Neural cell (in vitro differentiated cells): ENCODE results near the gene DOCK2. TPM values are rescaled to one million over a fixed set of nuclear protein-coding genes. Genes with fewer than 3 reads are reported as not detected.

Experiments used
- H2AFZ ChIP-seq: fragments of 200-600, 300-800 bp; sonication (generic), shearing (Covaris generic); 2 replicates; pipeline ENCODE4 v1.6.0; 2014; ENCODE audit warnings: low read depth, mild to moderate bottlenecking, antibody characterized with exemption, low read length, moderate library complexity
- H3F3A ChIP-seq: fragments of 200-600 bp; shearing (Covaris generic); 2 replicates; pipeline ENCODE4 v1.6.1; 2016; ENCODE audit warnings: mild to moderate bottlenecking, moderate library complexity, mixed read lengths, antibody characterized with exemption, low read length; ENCODE audit not compliant: insufficient read depth, poor library complexity, severe bottlenecking
- H3K27ac ChIP-seq: fragments of 200-600, 300-800 bp; sonication (generic), shearing (Covaris generic); 2 replicates; pipeline ENCODE4 v1.5.1; 2014; ENCODE audit warnings: mild to moderate bottlenecking, low read length, moderate library complexity
- H3K27me3 ChIP-seq: fragments of 300-800, 200-600 bp; sonication (generic), shearing (Covaris generic); 2 replicates; pipeline ENCODE4 v1.6.0; 2014; ENCODE audit warnings: mild to moderate bottlenecking, low read depth, low read length, moderate library complexity; ENCODE audit not compliant: insufficient read depth
- H3K36me3 ChIP-seq: fragments of 300-800, 200-600 bp; sonication (generic), shearing (Covaris generic); 2 replicates; pipeline ENCODE4 v1.5.1; 2014; ENCODE audit warnings: mild to moderate bottlenecking, antibody characterized with exemption, low read length, moderate library complexity; ENCODE audit not compliant: insufficient read depth
- H3K4me2 ChIP-seq: fragments of 300-800, 200-600 bp; sonication (generic), shearing (Covaris generic); 2 replicates; pipeline ENCODE4 v1.6.0; 2014; ENCODE audit warnings: mild to moderate bottlenecking, low read length
- H3K4me3 ChIP-seq: fragments of 300-800, 200-600 bp; sonication (generic), shearing (Covaris generic); 2 replicates; pipeline ENCODE4 v1.5.1; 2014; ENCODE audit warnings: mild to moderate bottlenecking, low read length, moderate library complexity
- H3K79me2 ChIP-seq: fragments of 200-600 bp; shearing (Covaris generic); replicated peaks from 2 replicates; pipeline ENCODE4 v1.6.0; 2014; ENCODE audit warnings: mild to moderate bottlenecking, low read length, moderate library complexity; ENCODE audit not compliant: insufficient read depth
- H3K9ac ChIP-seq: fragments of 300-800, 200-600 bp; sonication (generic), shearing (Covaris generic); 2 replicates; pipeline ENCODE4 v1.6.1; 2016; ENCODE audit warnings: mild to moderate bottlenecking, low read length, mixed read lengths
- H3K9me2 ChIP-seq: fragments of 200-600 bp; shearing (Covaris generic); 2 replicates; pipeline ENCODE4 v1.6.1; 2016; ENCODE audit warnings: mild to moderate bottlenecking, low read length, mixed read lengths; ENCODE audit not compliant: insufficient read depth
- H3K9me3 ChIP-seq: fragments of 200-600, 300-800 bp; sonication (generic), shearing (Covaris generic); 2 replicates; pipeline ENCODE4 v1.6.1; 2016; ENCODE audit warnings: mild to moderate bottlenecking, mixed run types, low read length, moderate library complexity, mixed read lengths
- H4K20me1 ChIP-seq: fragments of 200-600 bp; shearing (Covaris generic); 2 replicates; pipeline ENCODE4 v1.6.1; 2016; ENCODE audit warnings: mild to moderate bottlenecking, mixed run types; ENCODE audit not compliant: insufficient read depth
- EP300 ChIP-seq: fragments of 450-650 bp; conservative IDR thresholded peaks from 2 replicates; pipeline ENCODE4 v1.6.1; 2014; ENCODE audit warnings: antibody characterized with exemption, mild to moderate bottlenecking, moderate library complexity; ENCODE audit not compliant: poor library complexity, severe bottlenecking
- EZH2 ChIP-seq: fragments of 200-600, 300-800 bp; shearing (Covaris generic), sonication (generic); IDR thresholded peaks from 2 replicates; pipeline ENCODE4 v1.6.1; 2014; ENCODE audit warnings: antibody characterized with exemption, low read length, borderline replicate concordance, mild to moderate bottlenecking; ENCODE audit not compliant: insufficient read depth, poor library complexity, severe bottlenecking
- MXI1 ChIP-seq: fragments of 450-650 bp; conservative IDR thresholded peaks from 2 replicates; pipeline ENCODE4 v1.6.1; 2014; ENCODE audit warnings: antibody characterized with exemption, mild to moderate bottlenecking; ENCODE audit not compliant: poor library complexity, severe bottlenecking
- POLR2AphosphoS5 ChIP-seq: IDR thresholded peaks from 2 replicates; pipeline ENCODE4 v1.6.1; 2012
- RAD21 ChIP-seq: fragments of 450-650 bp; conservative IDR thresholded peaks from 2 replicates; pipeline ENCODE4 v1.6.1; 2014; ENCODE audit warnings: antibody characterized with exemption, mild to moderate bottlenecking, moderate library complexity
- SMC3 ChIP-seq: fragments of 450-650 bp; conservative IDR thresholded peaks from 2 replicates; pipeline ENCODE4 v1.6.1; 2014; ENCODE audit warnings: antibody characterized with exemption, mild to moderate bottlenecking, moderate library complexity; ENCODE audit not compliant: poor library complexity
- TAF1 ChIP-seq: IDR thresholded peaks from 2 replicates; pipeline ENCODE4 v1.6.1; 2012; ENCODE audit warnings: low read depth
- polyA plus RNA-seq: library from polyadenylated mRNA; depleted of rRNA; stranded (reverse); fragments of >200 nt; gene quantifications from 2 replicates; pipeline ENCODE4 v1.2.3, GENCODE V29; 2014
- TF ChIP-seq, protein P1 (sequence below): fragments of 450-650 bp; IDR thresholded peaks from 2 replicates; pipeline ENCODE4 v1.5.1; 2014; ENCODE audit warnings: antibody characterized with exemption, mild to moderate bottlenecking, moderate library complexity; ENCODE audit not compliant: poor library complexity, severe bottlenecking
- TF ChIP-seq, protein P2 (sequence below): IDR thresholded peaks from 2 replicates; pipeline ENCODE4 v1.6.1; 2012; ENCODE audit warnings: borderline replicate concordance

DOCK2 gene
- polyA plus RNA-seq, 1 donor from 2014 or later, result 0.15 TPM

DNA sequence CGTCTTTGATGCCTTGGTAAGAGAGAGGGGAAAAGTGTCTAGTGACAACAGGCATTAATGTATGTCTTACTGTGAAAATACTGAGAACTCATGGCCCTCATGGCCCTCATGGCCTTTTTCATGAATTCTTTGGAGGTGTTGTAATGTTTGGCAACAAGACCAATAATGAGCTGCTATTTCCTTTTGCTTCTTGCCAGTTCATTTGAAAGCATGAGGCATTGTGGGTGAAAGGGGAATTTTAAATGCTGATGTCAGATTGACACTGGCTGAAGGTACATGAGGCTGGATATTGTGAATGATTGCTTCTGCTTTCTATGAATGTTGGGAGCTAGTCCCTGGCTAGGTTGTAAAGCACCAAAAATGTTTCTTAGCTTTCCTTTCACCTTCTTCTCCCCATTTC lies 79.2 kb downstream of the DOCK2 start:
- TF ChIP-seq, protein P1, sequence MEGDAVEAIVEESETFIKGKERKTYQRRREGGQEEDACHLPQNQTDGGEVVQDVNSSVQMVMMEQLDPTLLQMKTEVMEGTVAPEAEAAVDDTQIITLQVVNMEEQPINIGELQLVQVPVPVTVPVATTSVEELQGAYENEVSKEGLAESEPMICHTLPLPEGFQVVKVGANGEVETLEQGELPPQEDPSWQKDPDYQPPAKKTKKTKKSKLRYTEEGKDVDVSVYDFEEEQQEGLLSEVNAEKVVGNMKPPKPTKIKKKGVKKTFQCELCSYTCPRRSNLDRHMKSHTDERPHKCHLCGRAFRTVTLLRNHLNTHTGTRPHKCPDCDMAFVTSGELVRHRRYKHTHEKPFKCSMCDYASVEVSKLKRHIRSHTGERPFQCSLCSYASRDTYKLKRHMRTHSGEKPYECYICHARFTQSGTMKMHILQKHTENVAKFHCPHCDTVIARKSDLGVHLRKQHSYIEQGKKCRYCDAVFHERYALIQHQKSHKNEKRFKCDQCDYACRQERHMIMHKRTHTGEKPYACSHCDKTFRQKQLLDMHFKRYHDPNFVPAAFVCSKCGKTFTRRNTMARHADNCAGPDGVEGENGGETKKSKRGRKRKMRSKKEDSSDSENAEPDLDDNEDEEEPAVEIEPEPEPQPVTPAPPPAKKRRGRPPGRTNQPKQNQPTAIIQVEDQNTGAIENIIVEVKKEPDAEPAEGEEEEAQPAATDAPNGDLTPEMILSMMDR, result no peak
- TF ChIP-seq EZH2, result no peak
- TF ChIP-seq, protein P2, sequence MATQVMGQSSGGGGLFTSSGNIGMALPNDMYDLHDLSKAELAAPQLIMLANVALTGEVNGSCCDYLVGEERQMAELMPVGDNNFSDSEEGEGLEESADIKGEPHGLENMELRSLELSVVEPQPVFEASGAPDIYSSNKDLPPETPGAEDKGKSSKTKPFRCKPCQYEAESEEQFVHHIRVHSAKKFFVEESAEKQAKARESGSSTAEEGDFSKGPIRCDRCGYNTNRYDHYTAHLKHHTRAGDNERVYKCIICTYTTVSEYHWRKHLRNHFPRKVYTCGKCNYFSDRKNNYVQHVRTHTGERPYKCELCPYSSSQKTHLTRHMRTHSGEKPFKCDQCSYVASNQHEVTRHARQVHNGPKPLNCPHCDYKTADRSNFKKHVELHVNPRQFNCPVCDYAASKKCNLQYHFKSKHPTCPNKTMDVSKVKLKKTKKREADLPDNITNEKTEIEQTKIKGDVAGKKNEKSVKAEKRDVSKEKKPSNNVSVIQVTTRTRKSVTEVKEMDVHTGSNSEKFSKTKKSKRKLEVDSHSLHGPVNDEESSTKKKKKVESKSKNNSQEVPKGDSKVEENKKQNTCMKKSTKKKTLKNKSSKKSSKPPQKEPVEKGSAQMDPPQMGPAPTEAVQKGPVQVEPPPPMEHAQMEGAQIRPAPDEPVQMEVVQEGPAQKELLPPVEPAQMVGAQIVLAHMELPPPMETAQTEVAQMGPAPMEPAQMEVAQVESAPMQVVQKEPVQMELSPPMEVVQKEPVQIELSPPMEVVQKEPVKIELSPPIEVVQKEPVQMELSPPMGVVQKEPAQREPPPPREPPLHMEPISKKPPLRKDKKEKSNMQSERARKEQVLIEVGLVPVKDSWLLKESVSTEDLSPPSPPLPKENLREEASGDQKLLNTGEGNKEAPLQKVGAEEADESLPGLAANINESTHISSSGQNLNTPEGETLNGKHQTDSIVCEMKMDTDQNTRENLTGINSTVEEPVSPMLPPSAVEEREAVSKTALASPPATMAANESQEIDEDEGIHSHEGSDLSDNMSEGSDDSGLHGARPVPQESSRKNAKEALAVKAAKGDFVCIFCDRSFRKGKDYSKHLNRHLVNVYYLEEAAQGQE, result no peak
- no peak for TF ChIP-seq TAF1
- TF ChIP-seq EP300, result no peak
- no peak for TF ChIP-seq MXI1
- TF ChIP-seq RAD21, result no peak
- TF ChIP-seq SMC3, result no peak
- no peak for TF ChIP-seq POLR2AphosphoS5
- Histone ChIP-seq H2AFZ (no peak overlapping the region), H4K20me1 (no peaks in the 10 kb centered on the region), H3K79me2 (no peaks in the 10 kb centered on the region), H3K27me3 (no peaks in the 10 kb centered on the region), H3K9me3 (no peaks in the 10 kb centered on the region), H3K9me2 (no peaks in the 10 kb centered on the region), H3K4me3 (no peak overlapping the region), H3K36me3 (no peaks in the 10 kb centered on the region), H3F3A (no peaks in the 10 kb centered on the region), H3K9ac (no peak overlapping the region), H3K27ac (no peak overlapping the region), H3K4me2 (no peak overlapping the region)

DNA sequence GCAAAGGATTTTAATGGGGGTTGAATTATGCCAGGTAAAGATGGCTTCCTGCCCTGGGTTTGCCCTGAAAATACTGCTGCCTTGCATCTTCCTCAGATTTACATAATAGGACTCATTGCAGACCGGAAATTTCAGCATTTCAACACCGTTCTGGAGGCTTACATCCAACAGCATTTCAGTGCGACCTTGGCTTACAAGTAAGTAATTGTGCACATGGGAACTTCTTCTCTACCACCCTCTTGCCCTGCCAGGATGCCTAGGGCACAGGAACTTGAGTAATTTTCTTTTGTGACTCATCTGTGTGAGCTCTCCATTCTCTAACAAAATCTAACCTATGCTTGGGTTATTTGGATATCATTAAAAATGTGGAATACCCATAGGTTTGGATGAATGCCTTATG lies 80.2 kb downstream of the DOCK2 start:
- H4K20me1 ChIP-seq, result no peaks in the 10 kb centered on the region
- TF ChIP-seq EP300 (no peak), MXI1 (no peak), RAD21 (no peak), TAF1 (no peak), POLR2AphosphoS5 (no peak), EZH2 (no peak), SMC3 (no peak)
- TF ChIP-seq, protein P2, result no peak
- TF ChIP-seq, protein P1, result no peak

More for the DNA sequence above, 80.2 kb downstream of the DOCK2 start:
- Histone ChIP-seq H3K27ac (no peak overlapping the region), H3K4me2 (no peak overlapping the region), H3K4me3 (no peak overlapping the region), H3K79me2 (no peaks in the 10 kb centered on the region), H3K9ac (no peak overlapping the region), H3K36me3 (no peaks in the 10 kb centered on the region), H3K27me3 (no peaks in the 10 kb centered on the region), H3K9me3 (no peaks in the 10 kb centered on the region), H2AFZ (no peak overlapping the region), H3F3A (no peaks in the 10 kb centered on the region), H3K9me2 (no peaks in the 10 kb centered on the region)
